IMR-90 (cell line): Measurements from ENCODE around the gene HBD.

Source experiments
- CEBPB ChIP-seq: IDR thresholded peaks from 2 replicates; pipeline ENCODE4 v1.6.1; 2012; ENCODE audit warnings: low read depth, low read length, improper control_type of control experiment
- CTCF ChIP-seq: conservative IDR thresholded peaks from 2 replicates; pipeline ENCODE4 v1.5.1; 2012; ENCODE audit warnings: mild to moderate bottlenecking, low read depth, low read length, improper control_type of control experiment
- FOS ChIP-seq: fragments of 150-350 bp; IDR thresholded peaks from 2 replicates; pipeline ENCODE4 v1.6.1; 2016; ENCODE audit warnings: low read depth, low read length
- RAD21 ChIP-seq: IDR thresholded peaks from 2 replicates; pipeline ENCODE4 v1.6.1; 2012; ENCODE audit warnings: low read length, improper control_type of control experiment

- TF ChIP-seq FOS (no peak), CTCF (no peak), RAD21 (no peak), CEBPB (no peak)
Observed at GRCh38 chr11:5281596-5281995, 47.3 kb upstream of the HBD start.
